ENCODE results near the gene FOXQ1. TPM values are rescaled to one million over a fixed set of nuclear protein-coding genes. Genes with fewer than 3 reads are reported as not detected.

FOXQ1 gene
- total RNA-seq, 1 donor from 2014 or later = not detected

DNA sequence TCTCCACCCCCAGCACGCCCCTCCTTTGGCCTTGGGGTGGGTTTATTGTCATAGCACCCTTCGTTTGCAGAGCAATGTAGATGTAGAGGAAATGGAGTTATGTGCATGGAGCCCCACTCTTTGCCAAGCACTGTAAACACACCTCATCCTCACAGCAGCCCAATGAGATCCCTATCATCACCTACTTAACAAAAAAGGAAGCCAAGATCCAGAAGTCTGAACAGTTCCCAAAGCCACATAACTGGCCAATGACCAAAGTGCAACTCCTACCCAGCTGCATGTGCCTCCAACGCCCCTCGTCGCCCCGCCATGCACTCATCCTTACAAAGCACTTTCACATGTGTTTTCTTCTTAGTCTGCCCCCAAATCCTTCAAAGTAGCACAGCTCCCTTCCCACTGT, 21.8 kb upstream of the FOXQ1 start:
- no peak for DNase-seq (ENCODE audit: low read depth)

DNA sequence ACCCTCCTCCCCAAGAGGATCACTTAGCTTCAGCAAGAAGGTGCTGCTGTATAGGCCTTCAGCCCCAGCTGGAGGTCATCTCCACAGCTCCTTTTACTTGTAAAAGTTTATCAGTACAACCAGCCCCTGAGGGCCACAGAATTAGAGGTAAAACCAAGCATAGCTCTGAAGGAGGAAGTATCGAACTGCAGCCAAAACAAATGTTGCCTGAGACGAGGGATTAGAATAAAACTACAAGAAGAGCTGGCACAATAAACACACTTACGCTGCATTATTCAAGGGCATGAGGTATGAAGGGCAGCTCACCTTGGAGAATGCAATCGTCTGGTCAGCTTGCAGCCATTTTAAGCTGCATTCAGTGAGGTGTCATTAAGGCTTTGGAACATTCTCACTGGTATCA, 21.1 kb upstream of the FOXQ1 start:
- no peak for DNase-seq (ENCODE audit: low read depth)

DNA sequence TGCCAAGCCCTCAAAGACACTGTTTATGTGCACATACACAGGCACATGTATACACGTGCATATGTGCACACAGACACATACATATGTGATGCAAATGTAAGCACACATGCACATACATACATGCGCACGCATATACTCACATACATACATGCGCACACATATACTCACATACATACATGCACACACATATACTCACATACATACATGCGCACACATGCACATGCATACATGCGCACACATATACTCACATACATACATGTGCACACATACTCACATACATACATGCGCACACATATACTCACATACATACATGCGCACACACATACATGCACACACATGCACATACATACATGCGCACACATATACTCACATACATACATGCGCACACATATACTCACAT, 20.5 kb upstream of the FOXQ1 start:
- DNase-seq (ENCODE audit: low read depth) = no peak

DNA sequence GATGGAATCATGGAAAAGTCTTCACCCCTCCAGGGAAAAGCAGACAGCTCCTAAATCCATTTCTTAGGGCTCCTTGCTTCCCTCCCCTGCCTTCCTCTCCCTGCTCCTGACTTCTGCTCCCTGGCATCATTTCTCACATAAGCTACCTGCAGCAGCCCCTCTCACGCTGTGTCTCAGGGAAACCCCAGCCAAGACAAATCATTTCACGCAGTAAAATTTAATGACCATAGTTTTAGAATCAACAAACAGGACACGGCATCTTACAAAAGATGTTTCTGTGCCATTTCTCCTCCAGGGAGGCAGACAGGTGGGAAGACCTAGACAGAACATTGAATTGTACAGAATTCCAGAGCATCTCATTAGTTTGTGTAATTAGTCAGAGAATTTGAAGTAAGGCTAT, 16.5 kb upstream of the FOXQ1 start:
- no peak for DNase-seq (ENCODE audit: low read depth)

DNA sequence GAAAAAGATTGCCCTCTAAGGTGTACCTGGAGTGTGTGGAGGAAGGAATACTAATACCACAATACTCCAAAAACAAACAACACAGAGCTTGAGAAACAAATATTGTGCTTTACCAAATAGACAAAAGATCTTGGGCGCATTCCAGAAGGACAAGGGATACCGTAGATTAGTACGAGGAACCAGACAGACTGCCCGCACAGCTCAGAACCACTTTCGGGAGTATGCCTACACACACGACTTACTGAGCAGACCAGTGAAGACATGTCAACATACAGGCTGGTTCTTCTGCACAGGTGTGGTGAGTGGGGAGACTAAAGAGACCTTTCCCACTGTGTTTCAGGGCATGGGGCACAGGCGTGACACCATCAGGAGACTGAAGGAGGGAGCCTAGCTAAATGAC, 15.8 kb upstream of the FOXQ1 start:
- DNase-seq (ENCODE audit: low read depth) = no peak

DNA sequence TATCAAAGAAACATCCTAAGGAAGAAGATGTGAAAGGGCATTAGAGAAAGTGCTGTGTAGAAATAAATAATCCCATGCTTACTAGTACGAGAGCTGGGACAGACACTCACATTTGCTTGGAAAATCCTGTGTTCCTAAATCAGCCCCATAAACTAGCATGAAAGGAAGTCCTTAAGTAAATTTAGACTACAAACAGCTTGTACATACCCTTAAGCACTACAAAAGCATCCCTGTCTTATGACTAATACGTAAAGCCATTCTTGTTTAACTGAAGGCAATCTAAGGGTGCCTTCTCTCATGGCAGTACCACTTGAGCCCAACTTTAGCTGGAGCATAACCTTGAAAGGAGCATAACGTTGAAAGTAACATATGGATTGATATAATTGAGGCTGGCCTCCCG, 15.4 kb upstream of the FOXQ1 start:
- no peak for DNase-seq (ENCODE audit: low read depth)

DNA sequence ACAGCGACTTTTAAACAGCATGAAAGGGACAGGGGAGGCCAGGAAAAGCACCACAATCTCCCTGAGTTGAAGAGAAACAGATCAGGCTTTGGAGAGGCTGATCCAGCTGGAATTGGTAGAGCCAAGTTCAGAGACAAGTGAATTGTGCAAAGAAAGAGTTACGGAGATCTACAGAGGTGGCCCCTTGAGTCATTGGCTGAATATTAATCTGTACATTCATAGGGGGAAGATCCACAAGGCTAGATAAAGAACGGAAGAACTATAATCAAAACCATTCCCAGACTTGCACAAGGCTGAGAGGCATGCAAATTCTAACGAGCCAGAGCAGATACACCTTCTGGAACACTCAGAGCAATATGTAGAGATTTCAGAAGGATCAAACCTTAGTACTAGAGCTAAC, 14.2 kb upstream of the FOXQ1 start:
- DNase-seq (ENCODE audit: low read depth) = no peak

DNA sequence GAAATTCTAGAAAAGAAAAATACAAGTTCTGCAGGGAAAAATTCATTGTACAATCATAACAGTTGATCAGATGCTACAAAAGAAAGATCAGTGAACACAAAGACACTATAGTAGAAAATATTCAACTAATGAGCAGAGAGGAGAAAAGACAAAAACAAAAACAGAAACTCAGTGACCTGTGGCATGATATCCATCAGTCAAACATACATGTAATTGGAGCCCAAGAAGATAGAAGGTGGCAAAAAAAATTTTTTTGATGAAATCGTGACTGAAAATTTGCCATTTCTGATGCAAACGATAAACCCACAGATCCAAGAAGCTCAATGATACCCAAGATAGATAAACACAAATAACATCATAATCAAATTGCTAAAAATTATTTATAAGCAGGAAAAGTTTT, 13.1 kb upstream of the FOXQ1 start:
- no peak for DNase-seq (ENCODE audit: low read depth)

DNA sequence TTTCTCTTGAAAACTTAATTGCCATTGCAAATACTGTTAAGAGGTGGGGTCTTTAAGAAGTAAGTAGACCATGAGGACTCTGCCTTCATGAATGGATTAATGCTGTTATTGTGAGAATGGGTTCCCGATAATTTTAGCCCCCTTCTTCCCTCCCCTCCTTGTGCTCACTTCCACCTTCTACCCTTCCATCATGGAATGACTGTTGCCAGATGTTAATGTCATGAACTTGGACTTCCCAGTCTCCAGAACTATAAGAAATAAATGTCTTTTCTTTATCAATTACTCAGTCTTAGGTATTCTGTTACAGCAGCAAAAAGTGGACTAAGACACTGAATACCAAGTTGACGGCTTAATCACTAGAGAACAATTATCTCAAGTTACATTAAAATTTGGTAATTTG, 5.8 kb upstream of the FOXQ1 start:
- DNase-seq (ENCODE audit: low read depth) = no peak

DNA sequence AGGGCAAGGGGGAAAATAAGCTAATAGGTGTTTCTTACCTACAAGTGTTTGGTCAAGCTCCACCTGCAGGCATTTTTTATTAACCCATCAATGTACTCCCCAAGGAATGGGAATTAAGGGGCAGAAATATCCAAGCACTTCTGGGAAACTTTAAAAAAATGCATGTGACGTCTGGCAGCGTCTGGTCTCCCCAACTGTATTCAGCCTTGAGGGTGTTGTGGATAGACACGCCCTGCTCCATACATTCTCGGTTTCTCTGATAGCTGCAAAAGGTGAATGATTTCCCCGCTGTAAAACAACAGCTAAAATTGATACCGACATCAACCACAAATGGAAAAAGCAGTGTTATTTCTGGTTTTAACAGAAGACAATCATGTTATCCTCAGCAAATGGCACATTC, 2.5 kb upstream of the FOXQ1 start:
- DNase-seq (ENCODE audit: low read depth) = no peak

DNA sequence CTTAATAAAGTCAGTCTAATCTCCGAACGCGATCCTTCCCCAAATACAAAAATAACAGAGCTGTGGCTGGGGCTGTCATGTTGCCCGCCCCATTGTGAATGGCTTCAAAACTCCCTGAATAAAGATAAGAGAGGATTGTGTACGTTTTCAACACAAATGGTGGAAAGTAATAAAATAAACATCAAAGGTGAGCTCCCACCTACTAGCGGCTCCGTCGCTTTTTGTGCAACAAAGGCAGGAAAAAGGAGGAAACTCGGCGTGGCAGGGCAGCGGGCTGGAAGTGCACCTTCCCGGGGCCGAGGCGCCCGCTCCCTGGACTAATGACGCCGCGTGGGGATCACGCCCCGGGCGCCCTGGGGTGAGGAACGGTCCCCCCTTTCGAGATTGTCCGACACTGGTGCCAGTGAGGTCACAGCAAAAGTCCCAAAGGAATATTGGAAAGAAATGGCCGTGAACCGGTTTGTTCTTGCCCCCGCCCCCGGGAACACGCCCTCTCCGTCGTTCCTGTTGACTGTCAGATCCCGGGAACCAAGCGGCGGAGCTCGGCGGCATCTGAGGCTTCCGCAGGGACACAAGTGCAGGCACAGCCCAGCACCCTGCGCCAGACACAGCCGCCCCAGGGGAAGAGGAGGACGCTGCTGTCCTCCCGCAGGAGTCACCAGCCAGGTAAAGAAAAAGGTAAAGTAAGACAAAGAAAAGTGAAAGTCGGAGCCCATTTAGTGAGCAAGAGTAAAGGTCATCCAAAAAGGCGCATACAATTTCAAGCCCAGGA, 1.1 kb upstream of the FOXQ1 start:
- DNase-seq (ENCODE audit: low read depth) = no peak

DNA sequence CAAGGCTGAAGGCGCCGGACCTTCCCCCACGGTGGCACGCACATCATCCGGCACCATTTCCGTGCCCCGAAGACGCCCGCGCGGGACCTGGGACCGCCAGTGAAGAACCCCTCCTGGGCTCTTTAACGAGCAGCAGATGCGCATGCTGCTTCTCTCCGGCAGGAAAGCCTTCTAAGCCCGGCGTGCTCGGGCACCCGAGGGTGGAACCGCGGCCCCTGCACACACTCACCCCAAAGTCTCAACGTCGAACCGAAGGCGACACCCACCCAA, 240 bp downstream of the FOXQ1 start:
- no peak for DNase-seq (ENCODE audit: low read depth)

DNA sequence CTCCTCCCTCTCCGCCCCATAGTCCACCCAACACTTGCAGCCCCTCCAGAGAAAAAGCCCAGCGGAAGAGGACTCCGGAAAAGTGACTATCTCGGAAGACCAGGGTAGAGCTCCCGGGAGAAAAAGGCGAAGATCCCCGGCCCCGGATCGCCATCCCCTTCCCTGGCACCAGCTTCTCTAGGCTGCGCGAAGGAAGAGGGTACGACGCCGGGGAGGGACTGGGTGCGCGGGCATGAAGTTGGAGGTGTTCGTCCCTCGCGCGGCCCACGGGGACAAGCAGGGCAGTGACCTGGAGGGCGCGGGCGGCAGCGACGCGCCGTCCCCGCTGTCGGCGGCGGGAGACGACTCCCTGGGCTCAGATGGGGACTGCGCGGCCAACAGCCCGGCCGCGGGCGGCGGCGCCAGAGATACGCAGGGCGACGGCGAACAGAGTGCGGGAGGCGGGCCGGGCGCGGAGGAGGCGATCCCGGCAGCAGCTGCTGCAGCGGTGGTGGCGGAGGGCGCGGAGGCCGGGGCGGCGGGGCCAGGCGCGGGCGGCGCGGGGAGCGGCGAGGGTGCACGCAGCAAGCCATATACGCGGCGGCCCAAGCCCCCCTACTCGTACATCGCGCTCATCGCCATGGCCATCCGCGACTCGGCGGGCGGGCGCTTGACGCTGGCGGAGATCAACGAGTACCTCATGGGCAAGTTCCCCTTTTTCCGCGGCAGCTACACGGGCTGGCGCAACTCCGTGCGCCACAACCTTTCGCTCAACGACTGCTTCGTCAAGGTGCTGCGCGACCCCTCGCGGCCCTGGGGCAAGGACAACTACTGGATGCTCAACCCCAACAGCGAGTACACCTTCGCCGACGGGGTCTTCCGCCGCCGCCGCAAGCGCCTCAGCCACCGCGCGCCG, 822 bp downstream of the FOXQ1 start:
- DNase-seq (ENCODE audit: low read depth) = no peak

DNA sequence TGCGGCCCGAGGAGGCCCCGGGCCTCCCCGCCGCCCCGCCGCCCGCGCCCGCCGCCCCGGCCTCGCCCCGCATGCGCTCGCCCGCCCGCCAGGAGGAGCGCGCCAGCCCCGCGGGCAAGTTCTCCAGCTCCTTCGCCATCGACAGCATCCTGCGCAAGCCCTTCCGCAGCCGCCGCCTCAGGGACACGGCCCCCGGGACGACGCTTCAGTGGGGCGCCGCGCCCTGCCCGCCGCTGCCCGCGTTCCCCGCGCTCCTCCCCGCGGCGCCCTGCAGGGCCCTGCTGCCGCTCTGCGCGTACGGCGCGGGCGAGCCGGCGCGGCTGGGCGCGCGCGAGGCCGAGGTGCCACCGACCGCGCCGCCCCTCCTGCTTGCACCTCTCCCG, 1.5 kb downstream of the FOXQ1 start:
- DNase-seq (ENCODE audit: low read depth) = no peak

DNA sequence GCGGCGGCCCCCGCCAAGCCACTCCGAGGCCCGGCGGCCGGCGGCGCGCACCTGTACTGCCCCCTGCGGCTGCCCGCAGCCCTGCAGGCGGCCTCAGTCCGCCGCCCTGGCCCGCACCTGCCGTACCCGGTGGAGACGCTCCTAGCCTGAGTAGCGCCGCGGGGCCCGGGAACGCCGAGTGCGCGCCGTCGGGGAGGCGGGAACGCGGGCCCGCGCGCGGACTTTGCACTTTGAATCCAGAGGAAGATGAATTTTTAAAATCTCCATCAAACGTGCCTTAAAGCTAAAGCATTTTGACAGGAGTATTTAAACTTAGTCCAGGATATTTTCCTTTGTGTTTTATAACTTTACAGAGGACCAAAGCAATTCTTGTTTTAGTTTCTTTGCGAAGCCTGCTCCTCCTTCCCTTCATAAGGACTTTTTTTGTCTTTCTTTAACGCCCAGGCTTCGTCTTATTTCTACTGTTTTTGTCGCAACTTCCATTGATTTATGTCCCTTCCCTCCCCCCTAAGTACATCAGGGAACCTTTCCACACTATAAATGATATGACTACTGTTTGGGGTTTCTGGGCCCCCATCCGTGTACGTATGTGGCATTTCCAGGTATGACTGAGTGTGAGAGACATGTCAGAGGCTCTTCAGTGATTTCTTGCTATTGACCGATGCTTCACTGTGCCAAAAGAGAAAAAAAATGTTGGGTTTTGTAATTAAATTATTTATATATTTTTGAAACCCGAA, 2.0 kb downstream of the FOXQ1 start:
- DNase-seq (ENCODE audit: low read depth) = no peak

DNA sequence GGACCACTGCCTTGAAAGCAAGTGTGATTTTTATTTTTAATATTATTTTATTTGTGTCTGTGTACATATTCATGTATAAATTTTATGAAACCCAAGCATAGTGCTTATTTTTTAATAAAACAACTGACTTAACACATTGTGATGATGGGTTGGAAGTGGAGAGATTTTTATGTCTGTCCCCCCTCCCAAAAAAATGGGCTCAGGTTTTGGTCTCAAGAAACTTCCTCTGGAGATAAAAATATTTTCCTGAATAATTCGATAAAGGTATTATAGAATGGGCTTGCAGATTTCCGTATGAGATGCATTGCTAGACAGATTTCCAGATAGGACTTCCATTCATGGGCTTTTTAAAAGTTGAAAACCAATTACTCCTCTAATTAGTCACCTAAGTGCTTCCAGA, 2.7 kb downstream of the FOXQ1 start:
- no peak for DNase-seq (ENCODE audit: low read depth)

DNA sequence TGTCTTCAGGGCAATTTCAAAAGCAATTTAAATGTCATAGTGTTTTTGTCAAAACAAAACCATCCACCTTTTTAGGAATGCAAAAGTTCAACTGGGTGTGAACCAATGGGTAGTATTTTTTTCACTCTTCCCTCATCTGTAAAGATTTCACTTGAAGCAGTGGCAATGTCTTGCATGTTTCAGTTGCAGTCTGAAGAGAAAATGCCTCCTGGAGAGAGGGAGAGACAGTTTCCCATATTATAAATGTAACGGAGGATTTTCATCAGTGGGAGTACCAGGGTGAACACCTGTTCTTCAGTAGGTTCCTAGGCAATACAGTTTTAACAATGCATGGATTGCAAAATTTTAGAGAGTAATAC, 3.3 kb downstream of the FOXQ1 start:
- DNase-seq (ENCODE audit: low read depth) = no peak

DNA sequence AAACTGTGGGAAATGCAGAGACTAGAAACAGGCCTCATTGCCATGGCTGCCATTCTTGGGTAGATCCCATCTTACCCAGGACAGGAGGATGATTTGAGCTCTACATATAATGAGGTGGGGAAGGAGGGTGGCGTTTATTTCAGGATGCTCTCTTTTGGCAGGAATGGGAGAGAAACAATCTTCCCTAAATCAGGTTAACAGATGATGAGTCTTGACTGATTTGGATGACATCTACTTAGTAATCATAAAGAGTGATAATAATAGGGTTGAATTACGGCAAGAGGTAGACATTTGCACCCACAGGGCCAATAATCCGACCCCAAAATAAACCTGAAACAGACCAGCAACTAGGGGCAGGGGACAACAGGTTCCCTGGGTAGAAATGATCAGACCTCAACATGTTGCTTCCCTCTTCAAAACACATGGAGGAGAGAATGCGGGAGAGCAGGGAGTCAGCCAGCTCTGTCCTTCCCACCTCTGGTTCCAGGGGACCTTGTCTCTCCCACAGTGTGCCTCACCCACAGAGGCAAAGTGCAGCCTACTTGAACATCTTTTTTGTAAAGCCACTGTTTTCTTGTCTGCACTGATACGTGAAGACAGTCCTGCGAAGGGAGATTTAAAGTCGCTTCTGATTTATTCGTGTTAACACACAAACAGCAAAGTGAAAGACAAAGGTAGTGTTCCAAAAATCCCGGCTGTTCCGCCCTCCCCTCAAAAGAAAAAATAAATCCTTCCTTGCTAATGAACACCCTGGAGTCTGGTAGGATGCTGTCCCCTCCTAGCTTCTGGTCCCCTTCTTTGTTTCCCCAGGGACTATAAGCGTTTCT, 3.9 kb downstream of the FOXQ1 start:
- DNase-seq (ENCODE audit: low read depth) = no peak

DNA sequence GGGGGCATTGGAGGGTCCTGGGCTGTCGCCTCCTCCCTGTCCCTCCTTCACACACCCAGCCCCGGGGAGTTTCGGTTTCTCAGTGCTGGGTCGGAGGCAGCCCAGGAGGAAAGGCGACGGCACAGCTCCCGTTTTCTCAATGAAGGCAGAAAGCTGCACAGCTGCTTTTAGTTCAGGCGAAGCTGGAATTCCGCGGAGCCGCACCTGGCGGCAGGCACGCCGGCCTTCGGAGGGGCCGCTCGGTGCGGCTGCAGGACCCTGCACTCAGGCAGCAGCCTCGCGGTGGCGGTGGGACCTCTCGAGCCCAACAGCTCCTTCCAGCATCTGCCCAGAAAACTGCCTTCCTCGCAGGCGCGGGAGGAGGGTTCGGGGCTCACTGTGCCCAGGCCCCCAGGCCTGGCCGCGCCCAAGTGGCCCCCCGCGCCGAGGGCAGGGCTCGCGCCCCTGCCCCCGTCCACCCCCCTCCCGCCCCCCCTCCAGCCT, 4.6 kb downstream of the FOXQ1 start:
- DNase-seq (ENCODE audit: low read depth) = no peak

DNA sequence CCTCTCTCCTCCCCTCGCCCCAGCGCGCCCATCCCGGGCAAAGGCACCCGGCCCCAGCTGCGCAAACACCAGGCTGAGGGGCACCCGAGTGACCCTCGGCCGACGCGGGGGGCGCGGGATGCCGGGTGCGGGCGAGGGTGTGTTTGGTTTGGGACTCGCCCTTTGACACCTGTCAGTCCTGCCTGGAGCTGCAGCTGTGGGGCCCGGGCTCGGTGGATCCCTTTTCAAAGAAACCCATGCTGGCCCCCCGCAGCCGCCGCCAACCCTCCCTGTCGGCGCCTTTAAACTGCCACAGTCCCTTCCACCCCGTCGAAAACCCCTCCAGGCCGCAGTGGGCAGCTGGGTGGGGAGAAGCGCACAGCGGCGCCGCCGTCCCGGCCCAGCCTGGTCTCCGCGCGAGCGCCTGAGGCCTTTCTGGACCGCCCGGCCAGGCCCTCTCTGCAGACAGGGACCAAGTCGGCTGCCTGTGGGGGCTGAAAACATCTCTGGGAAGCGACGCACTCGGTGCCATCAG, 5.5 kb downstream of the FOXQ1 start:
- DNase-seq (ENCODE audit: low read depth) = no peak

DNA sequence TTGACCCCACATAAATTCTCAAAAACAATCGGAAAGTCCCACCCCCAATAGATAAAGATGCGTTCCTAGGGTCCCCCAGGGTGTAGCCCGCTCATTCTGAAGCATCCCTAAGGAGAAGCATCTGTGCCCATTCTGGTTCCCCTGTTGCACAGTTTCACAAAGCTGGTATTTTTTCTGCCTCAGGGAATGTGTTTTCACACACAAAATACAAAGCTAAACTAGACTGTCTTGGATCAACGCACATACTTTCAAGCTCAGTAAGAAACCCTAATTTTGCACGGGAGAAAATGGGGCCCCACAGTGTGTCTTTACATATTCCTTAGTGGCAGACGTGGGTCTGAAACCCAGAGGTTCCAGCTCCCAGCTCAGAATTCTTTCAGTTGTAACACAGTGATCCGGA, 6.1 kb downstream of the FOXQ1 start:
- no peak for DNase-seq (ENCODE audit: low read depth)
